ENCODE results near the gene SMARCC2. TPM values are rescaled to one million over a fixed set of nuclear protein-coding genes. Genes with fewer than 3 reads are reported as not detected.
A peak's percentile ranks its signal among the peaks of the same experiment; 100 is the strongest.
"Not testable (repeated sequence)": the region's sequence is repeated elsewhere in the genome, so short reads cannot be mapped to it uniquely, and the experiment has no call there.

Gene SMARCC2
- polyA plus RNA-seq, 4 donors: 97.5 to 151 (median 128) TPM

DNA sequence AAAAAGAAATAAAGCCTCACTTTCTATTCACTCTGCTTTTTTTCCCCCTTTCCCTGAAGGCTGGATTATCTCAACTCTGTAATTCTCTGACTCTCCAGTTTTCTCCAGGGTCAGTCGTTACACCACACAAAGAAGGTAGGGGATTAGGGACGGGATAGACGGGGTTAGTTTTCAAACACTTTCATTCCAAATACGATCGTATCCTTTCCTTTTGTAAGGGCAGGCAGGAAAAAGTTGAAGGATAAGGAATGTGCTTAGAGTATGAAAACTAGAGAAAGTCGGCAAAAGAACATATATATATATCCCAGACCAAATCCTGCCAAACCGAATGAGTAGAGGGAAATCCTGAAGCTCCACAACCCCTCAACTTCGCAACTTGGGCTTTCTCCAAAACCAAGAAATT lies 61.8 kb downstream of the SMARCC2 start:
- no peak for DNase-seq (ENCODE audit: low read depth in 4 of 4, low spot score in 2 of 4)

DNA sequence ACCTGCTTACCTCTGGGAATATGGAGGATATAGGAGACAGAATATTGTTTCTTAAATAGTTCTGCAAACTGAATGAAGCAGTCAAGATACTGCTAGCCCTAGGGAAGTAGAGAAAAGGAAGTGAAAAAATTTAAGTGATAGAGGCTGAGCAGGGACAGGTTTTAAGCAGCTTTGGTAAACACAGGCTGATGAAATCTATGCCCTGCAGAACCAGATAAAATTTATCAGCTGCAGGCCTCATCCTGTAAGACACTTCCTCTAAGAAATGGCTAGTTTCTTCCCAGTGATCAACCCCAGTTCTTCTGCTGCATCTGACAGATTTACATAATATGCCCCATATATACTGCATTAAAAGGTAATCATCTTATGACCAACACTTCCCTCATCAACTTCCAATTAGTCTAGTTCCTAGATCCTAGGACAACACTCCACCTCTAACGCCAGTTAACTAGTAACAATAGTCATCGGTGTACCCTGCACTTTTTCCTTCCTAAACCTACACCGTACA lies 62.5 kb downstream of the SMARCC2 start:
- DNase-seq (ENCODE audit: low read depth in 4 of 4, low spot score in 2 of 4): no peak

- DNase-seq (ENCODE audit: low read depth in 4 of 4, low spot score in 2 of 4): no peak
These were observed 65.2 kb downstream of the SMARCC2 start for GRCh38 chr12:56124133-56124532.

DNA sequence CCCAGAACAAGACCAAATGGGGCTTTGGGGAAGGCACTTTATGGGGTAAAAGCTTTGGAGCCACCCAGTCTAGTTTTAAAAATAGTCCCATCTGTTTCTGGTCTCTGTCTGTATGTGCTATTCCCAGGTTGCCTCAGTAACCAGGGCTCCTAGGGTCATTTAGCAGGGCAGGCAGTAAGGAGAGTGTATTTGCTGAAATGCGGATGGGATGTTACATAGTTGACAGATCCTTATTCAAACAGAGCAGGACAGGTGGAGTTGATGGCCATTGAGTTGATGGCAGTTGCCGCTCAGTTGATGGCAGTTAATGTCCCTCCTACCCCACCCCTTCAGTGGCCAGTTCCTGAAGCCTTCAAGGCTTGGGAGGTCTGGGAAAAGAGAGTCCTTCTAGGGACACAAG lies 66.6 kb downstream of the SMARCC2 start:
- DNase-seq (ENCODE audit: low read depth in 4 of 4, low spot score in 2 of 4): no peak

GRCh38 chr12:56121204-56121870 lies 67.9 kb downstream of the SMARCC2 start:
- DNase-seq (ENCODE audit: low read depth in 4 of 4, low spot score in 2 of 4): no peak

- no peak for DNase-seq (ENCODE audit: low read depth in 4 of 4, low spot score in 2 of 4)
These were observed 69.0 kb downstream of the SMARCC2 start for GRCh38 chr12:56120158-56120846.

DNA sequence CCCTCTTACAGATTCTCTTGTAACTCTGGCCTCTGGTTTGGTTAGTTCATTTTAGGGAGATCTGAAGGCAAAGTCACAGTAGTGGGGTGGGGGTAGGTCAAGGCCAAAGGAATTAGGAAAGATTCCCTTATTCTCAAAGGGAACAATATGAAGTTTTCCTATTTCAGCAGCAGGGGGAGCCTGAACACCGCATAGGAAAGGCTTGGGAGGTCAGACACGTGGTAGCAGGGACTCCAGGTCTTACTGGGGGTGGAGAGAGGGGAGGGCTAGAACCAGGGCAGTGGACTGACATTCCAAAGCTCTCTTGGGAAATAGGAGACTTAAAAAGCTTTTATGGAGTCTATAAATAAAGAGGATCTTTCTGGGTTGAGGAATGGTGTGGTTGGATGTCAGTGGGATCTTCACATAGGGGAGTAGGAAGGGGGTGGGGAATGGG lies 69.9 kb downstream of the SMARCC2 start:
- DNase-seq (ENCODE audit: low read depth in 4 of 4, low spot score in 2 of 4): peak in 3 of 4 donors; percentile 43 to 84 (median 67)

DNA sequence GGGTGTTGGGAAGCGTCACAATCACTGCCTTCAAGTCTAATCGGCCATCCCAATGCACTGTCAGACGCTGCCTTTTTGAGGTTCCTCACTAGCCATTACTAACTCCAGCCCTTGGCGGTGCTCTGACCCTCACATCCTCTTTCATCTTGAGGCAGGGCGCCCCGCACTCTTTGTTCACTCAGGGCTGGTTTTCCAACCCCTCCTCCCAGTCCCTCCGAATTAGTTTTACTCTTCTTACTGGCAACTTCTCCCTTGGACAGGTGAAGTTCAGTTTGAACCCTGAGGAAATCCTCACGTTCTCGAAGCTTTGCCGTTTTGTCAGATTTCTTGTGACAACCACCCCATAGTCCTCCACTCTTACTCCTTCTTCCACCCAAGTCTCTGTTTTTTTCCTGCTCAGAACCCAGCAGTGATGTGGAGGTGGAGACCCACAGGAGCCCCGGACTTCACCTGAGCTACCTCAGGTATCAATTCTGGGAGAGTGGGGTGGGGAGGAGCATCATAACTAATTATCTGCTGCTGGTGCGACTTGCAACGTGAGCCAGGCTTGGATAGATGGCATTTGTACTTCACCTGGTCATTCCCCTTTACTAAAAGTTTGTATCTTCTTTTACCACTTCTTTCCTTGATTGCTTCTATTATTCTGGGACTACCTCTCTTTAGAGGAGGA lies 70.5 kb downstream of the SMARCC2 start:
- no peak for DNase-seq (ENCODE audit: low read depth in 4 of 4, low spot score in 2 of 4)

GRCh38 chr12:56117778-56118687 lies 71.2 kb downstream of the SMARCC2 start, which contains the start of gene ZC3H10:
ZC3H10 (plus strand) TSS chr12:56118266; CDS start chr12:56120563, 2,297 bp downstream.
- peak; percentile 91 to 98 (median 95) for DNase-seq (ENCODE audit: low read depth in 4 of 4, low spot score in 2 of 4)

DNA sequence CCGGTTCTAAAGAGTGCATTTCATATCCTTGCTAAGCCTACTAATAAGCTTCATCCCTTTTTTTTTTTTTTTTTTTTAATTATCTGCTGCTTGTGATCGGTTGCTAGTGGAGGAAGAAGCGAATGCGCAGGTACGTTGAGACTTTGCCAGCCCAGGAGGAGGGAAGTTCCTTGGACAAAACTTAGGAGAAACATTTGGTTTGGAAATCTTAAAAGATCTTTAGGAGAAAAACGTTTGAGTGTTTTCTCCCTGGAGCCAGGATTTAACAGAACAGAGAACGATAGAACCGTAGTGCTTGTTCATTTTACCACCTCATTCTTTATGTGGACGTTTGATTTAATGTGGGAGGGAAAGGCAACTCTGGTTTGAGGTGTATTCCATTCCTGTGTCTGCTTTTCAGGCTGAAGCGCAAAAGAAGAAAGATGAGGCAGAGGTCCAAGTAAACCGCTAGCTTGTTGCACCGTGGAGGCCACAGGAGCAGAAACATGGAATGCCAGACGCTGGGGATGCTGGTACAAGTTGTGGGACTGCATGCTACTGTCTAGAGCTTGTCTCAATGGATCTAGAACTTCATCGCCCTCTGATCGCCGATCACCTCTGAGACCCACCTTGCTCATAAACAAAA lies 72.1 kb downstream of the SMARCC2 start:
- DNase-seq (ENCODE audit: low read depth in 4 of 4, low spot score in 2 of 4): not testable (repeated sequence)

GRCh38 chr12:56116267-56117081 lies 72.8 kb downstream of the SMARCC2 start, which contains the start of gene RPL41:
RPL41 (plus strand) TSS chr12:56116633.
- DNase-seq (ENCODE audit: low read depth in 4 of 4, low spot score in 2 of 4): peak; percentile 97 to 100 (median 98)

GRCh38 chr12:56115329-56115728 lies 74.0 kb downstream of the SMARCC2 start:
- DNase-seq (ENCODE audit: low read depth in 4 of 4, low spot score in 2 of 4): peak in 1 of 4 donors; percentile 6

GRCh38 chr12:56114084-56114483 lies 75.2 kb downstream of the SMARCC2 start:
- DNase-seq (ENCODE audit: low read depth in 4 of 4, low spot score in 2 of 4): no peak

Other genes starting within 250 kb of the SMARCC2 start
- 1 to 10 TPM; 3.3 to 4.6 (median 4.2) TPM for gene PMEL, start 223.4 kb downstream of the SMARCC2 start, polyA plus RNA-seq (ENCODE audit: insufficient read length in 4 of 4)
- 10 to 100 TPM; 52.0 to 75.1 (median 67.0) TPM for gene CDK2, start 222.7 kb downstream of the SMARCC2 start, polyA plus RNA-seq (ENCODE audit: insufficient read length in 4 of 4)
- 100 to 1,000 TPM; 155 to 162 (median 160) TPM for gene RAB5B, start 215.4 kb downstream of the SMARCC2 start, polyA plus RNA-seq (ENCODE audit: insufficient read length in 4 of 4)
- gene SUOX, start 192.2 kb downstream of the SMARCC2 start, polyA plus RNA-seq (ENCODE audit: insufficient read length in 4 of 4): 10 to 100 TPM; 40.9 to 57.7 (median 52.6) TPM
- gene IKZF4, start 168.4 kb downstream of the SMARCC2 start, polyA plus RNA-seq (ENCODE audit: insufficient read length in 4 of 4): 10 to 100 TPM; 13.9 to 26.8 (median 19.6) TPM
- 100 to 1,000 TPM; 119 to 541 (median 268) TPM for gene RPS26, start 147.6 kb downstream of the SMARCC2 start, polyA plus RNA-seq (ENCODE audit: insufficient read length in 4 of 4)
- gene ERBB3, start 109.3 kb downstream of the SMARCC2 start, polyA plus RNA-seq (ENCODE audit: insufficient read length in 4 of 4): 100 to 1,000 TPM in 1 of 4 donors, 10 to 100 TPM in 3; 57.6 to 108 (median 87.7) TPM
- 100 to 1,000 TPM; 148 to 165 (median 156) TPM for gene PA2G4, start 84.9 kb downstream of the SMARCC2 start, polyA plus RNA-seq (ENCODE audit: insufficient read length in 4 of 4)
- gene RPL41, start 72.8 kb downstream of the SMARCC2 start, polyA plus RNA-seq (ENCODE audit: insufficient read length in 4 of 4): 1,000 to 10,000 TPM; 4,437 to 5,971 (median 5,319) TPM
- 1 to 10 TPM; 5.8 to 8.4 (median 6.2) TPM for gene ZC3H10, start 71.2 kb downstream of the SMARCC2 start, polyA plus RNA-seq (ENCODE audit: insufficient read length in 4 of 4)
- 10 to 100 TPM; 74.7 to 87.1 (median 75.3) TPM for gene ESYT1, start 61.2 kb downstream of the SMARCC2 start, polyA plus RNA-seq (ENCODE audit: insufficient read length in 4 of 4)
- gene MYL6B, start 36.9 kb downstream of the SMARCC2 start, polyA plus RNA-seq (ENCODE audit: insufficient read length in 4 of 4): 100 to 1,000 TPM; 158 to 212 (median 171) TPM
- 1,000 to 10,000 TPM; 1,610 to 2,370 (median 1,767) TPM for gene MYL6, start 31.1 kb downstream of the SMARCC2 start, polyA plus RNA-seq (ENCODE audit: insufficient read length in 4 of 4)
- 10 to 100 TPM; 44.0 to 46.6 (median 45.4) TPM for gene RNF41, start 32.4 kb upstream of the SMARCC2 start, polyA plus RNA-seq (ENCODE audit: insufficient read length in 4 of 4)
- 10 to 100 TPM; 28.6 to 32.9 (median 30.8) TPM for gene NABP2, start 34.9 kb upstream of the SMARCC2 start, polyA plus RNA-seq (ENCODE audit: insufficient read length in 4 of 4)
- gene SLC39A5, start 40.6 kb upstream of the SMARCC2 start, polyA plus RNA-seq (ENCODE audit: insufficient read length in 4 of 4): 10 to 100 TPM; 46.5 to 69.1 (median 59.7) TPM
- 10 to 100 TPM; 24.0 to 45.9 (median 31.5) TPM for gene ANKRD52, start 68.9 kb upstream of the SMARCC2 start, polyA plus RNA-seq (ENCODE audit: insufficient read length in 4 of 4)
- gene COQ10A, start 77.5 kb upstream of the SMARCC2 start, polyA plus RNA-seq (ENCODE audit: insufficient read length in 4 of 4): 10 to 100 TPM; 13.3 to 20.7 (median 19.0) TPM
- gene CS, start 110.8 kb upstream of the SMARCC2 start, polyA plus RNA-seq (ENCODE audit: insufficient read length in 4 of 4): 100 to 1,000 TPM; 169 to 213 (median 200) TPM
- gene CNPY2, start 126.5 kb upstream of the SMARCC2 start, polyA plus RNA-seq (ENCODE audit: insufficient read length in 4 of 4): 100 to 1,000 TPM; 143 to 174 (median 159) TPM
- gene PAN2, start 144.5 kb upstream of the SMARCC2 start, polyA plus RNA-seq (ENCODE audit: insufficient read length in 4 of 4): 100 to 1,000 TPM in 2 of 4 donors, 10 to 100 TPM in 2; 51.8 to 138 (median 92.9) TPM
- gene IL23A, start 149.4 kb upstream of the SMARCC2 start, polyA plus RNA-seq (ENCODE audit: insufficient read length in 4 of 4): 1 to 10 TPM in 1 of 4 donors, under 1 TPM in 3; 0.59 to 1.2 (median 0.75) TPM
- 100 to 1,000 TPM in 2 of 4 donors, 10 to 100 TPM in 2; 71.1 to 156 (median 114) TPM for gene STAT2, start 170.6 kb upstream of the SMARCC2 start, polyA plus RNA-seq (ENCODE audit: insufficient read length in 4 of 4)
- under 1 TPM; 0.09 to 0.14 (median 0.12) TPM for gene APOF, start 173.4 kb upstream of the SMARCC2 start, polyA plus RNA-seq (ENCODE audit: insufficient read length in 4 of 4)